HG03342 (cell line): ENCODE data around the gene LNPK.
"Not testable (repeated sequence)": the region's sequence is repeated elsewhere in the genome, so short reads cannot be mapped to it uniquely, and the experiment has no call there.

Experiments used
- ATAC-seq: cut with Tn5 transposase; IDR thresholded peaks from one replicate; pipeline ENCODE4 v1.9.1; 2021; ENCODE audit warnings: mild to moderate bottlenecking, moderate library complexity; ENCODE audit not compliant: unreplicated experiment

LNPK gene

DNA sequence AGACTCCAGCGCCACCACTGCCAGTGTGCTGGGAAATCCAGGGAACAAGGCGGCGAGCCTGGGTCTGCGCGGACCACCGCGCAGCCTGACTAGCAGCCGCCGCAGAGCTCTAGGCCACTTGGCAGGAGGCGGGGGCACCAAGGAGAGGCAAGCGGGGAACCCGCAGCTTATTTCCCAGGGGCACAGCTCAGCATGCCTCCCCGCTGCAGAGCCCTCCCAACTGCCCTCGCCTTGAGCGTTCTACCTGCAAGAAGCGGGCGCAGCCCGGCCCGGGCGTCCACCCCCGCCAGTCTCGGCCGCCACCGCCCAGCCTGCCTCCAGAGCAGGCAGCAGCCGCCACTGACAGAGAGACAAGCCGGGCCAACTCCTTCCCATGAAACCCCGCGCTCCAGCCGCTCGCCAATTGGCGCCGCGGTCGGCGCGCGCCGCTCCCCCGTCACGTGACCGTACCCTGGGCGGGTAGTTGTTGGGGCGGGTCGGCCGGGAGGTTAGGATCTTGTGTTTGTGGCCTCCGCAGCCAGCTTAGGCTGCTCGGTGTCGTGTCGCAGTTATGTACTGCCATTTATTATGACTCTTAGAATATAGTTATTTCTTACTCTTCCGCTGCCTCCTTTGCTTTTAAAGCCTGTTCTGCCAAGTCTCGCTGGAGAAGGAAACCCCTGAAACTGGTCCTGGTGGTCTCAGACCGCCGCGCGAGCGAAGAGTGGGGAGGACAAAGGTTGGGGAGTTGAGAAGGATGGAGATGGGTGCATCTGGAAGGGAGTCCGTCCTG, at the start of gene LNPK:
Gene LNPK, minus strand, starts transcription at position 352 of the 772 bp plus-strand sequence. CDS start 6,683 bp downstream, outside the sequence.
- ATAC-seq = peak; percentile 92

DNA sequence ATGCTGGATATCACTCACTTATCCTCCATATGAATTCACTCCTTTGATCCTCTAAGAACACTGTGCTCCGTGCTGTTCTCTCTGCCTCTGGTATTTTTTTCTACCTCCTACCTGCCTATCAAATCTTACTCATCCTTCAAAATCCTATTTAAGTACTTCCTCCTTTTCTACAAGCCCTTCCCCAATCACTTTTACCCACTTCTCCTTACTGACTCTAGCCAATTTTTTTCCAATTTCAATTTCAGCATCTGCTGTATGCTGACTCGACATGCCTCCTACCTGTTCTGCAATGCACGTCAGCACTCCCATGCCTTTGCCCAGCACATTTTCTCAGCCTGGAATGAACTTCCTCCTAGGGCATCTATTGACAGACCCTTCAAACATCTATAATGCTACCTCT, 37.3 kb upstream of the LNPK start:
- ATAC-seq = no peak

GRCh38 chr2:176038694-176039093, 36.6 kb upstream of the LNPK start:
- ATAC-seq = no peak

- no peak for ATAC-seq
These were observed 33.1 kb upstream of the LNPK start for GRCh38 chr2:176035013-176035691.

DNA sequence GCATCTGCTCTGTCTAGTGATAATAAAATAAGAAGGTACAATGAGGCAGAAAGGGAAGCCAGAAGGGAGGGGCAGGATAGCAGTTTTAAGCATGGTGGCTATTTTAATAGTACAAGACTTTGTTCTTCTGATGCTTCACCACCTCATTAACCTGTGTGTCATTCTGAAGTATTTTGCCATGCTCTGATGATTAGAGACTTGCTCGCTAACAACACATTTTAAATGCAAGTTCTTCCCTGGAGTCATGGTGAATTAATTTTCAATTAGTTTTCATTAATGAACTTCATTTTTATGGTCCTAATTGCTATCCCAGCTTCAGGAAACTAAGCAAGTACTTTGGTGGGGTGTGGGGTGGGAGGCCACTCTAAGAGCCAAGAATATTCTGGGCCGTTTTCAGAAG, 25.7 kb upstream of the LNPK start:
- no peak for ATAC-seq

- no peak for ATAC-seq
These were observed 23.9 kb upstream of the LNPK start for GRCh38 chr2:176025932-176026331.

DNA sequence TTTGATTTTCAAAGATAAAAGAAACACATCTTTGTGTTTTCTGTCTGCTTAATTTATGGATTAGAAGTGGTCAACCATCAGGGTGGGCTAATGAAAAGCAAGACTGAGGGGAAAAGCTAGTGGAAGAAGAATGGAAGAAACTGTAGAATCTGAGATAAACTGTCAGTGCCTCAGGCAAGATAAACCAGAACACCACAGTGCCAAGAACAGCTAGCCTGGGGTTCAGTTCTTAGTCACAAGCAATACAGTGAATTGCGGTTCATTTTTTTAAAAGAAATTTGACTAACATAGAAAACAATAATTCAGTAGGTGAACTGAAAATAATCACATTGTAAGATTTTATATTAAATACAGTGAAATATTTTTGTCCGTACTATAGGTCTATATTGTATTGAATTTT, 22.0 kb upstream of the LNPK start:
- ATAC-seq = no peak

DNA sequence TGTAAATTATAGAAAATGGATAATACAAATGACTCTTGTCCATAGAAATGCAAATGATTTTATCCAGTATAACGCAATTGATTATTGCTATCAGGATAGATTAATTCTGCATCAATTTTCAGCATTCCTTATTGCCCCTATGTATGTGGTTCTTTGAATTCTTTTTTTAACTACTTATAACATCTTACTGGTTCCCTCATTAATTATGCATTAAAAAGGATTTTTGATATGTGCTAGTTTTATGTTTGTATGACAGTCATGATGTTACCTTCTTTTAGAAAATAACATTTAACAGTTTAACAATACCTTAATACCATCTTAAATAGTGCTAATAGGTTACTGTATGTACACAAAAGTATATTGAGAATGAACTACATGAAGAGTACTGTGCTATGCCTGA, 20.0 kb upstream of the LNPK start:
- ATAC-seq = no peak

GRCh38 chr2:176020400-176020799, 18.3 kb upstream of the LNPK start:
- no peak for ATAC-seq

DNA sequence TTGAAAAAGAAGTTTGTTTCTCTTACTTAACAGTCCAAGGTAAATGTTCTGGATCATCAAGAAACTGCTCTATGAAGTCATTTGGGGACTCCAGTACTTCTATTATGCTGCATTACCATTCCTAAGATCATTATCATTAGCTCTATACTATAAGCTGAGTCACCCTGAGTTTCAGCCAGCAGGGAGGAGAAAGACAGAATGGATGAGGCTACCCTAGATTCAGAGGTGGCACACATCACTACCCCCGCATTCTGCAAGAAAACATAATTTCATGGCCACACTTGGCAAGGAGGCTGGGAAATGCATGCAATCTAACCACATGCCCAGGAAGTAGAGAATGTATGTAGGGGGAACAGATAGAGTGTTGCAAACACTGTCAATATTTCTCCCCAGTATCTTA, 16.6 kb upstream of the LNPK start:
- ATAC-seq = no peak

GRCh38 chr2:176009445-176009844, 7.4 kb upstream of the LNPK start:
- ATAC-seq = no peak

DNA sequence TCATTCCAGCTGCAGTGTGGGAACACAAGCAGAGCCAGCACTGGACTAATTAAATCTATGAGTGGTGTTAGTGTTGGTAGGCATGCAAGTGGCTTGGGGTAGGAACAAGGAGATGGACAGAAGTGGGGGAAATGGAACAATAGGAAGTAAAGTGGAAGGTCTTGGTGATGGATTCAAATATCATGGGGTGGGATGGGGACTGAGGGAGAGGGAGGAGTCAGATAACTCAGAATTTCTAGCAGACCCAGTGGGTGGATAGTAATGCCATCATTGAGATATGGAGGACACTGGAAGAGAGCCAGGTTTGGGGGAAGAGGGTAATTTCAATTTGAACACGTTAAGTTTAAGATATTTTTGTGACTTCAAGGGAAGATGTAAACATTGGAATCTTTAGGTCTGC, 2.9 kb upstream of the LNPK start:
- ATAC-seq = no peak

DNA sequence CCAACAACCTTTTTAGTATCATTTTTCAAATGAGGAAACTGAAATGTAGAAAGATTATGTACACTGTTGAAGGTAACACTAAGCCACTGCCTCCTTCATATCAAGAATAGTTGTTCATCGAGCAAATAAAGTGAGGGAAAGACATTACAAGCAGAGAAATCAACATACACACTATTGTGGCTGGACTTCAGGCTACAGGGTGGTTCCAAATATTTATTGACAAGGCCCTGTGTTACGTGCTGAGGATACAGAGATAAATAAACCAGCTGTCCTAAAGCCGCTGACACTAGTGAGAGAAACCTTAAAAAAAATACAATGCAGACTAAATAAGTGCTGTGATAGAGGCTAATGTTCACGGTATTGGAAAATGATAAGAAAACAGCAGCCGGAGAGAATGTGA, 1.9 kb upstream of the LNPK start:
- ATAC-seq = no peak

DNA sequence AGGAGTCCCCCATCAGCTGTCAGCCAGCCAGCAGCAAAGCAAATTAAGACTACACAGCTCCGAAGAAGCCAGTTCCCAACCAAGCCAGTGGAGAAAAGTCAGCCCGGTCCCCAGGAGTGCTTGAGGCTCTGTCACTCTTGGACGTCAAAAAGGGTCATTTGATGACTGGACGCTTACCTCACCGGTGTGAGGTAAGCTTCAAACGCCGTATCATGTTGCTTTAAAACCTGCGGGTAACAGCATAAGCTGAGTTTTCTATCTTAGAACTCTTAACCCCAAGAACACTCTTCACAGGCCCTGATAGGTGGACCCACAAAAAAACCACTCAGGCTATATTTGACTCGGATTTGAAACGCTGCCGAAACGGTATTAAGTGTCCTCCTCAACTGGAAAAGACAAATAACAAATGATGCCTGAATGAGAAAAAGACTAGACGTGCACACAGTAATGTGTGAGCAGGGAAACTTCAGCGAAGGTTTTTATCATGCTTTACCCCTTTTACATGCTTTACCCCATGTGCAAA, 682 bp upstream of the LNPK start:
- ATAC-seq = no peak

- ATAC-seq = peak; percentile 45
These were observed 669 bp downstream of the LNPK start for GRCh38 chr2:176001281-176001915.

- no peak for ATAC-seq
These were observed 2.7 kb downstream of the LNPK start for GRCh38 chr2:175999283-175999819.

DNA sequence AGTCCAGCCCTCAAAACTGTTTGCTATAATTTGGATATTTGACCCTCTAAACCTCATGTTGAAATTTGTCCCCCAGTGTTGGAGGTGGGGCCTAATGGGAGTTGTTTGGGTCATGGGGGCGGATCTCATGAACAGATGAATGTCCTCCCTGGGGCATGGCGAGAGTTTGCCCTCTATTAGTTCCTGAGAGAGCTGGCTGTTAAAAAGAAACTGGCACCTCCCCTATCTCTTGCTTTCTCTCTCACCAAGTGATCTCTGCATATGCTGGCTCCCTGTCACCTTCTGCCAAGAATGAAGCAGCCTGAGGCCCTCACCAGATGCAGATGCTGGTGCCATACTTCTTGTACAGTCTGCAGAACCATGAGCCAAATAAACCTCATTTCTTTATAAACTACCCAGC, 12.0 kb downstream of the LNPK start:
- ATAC-seq = no peak

GRCh38 chr2:175987126-175987525, 14.9 kb downstream of the LNPK start:
- not testable (repeated sequence) for ATAC-seq

- ATAC-seq = no peak
These were observed 17.2 kb downstream of the LNPK start for GRCh38 chr2:175984846-175985245.

GRCh38 chr2:175981551-175981950, 20.5 kb downstream of the LNPK start:
- no peak for ATAC-seq

DNA sequence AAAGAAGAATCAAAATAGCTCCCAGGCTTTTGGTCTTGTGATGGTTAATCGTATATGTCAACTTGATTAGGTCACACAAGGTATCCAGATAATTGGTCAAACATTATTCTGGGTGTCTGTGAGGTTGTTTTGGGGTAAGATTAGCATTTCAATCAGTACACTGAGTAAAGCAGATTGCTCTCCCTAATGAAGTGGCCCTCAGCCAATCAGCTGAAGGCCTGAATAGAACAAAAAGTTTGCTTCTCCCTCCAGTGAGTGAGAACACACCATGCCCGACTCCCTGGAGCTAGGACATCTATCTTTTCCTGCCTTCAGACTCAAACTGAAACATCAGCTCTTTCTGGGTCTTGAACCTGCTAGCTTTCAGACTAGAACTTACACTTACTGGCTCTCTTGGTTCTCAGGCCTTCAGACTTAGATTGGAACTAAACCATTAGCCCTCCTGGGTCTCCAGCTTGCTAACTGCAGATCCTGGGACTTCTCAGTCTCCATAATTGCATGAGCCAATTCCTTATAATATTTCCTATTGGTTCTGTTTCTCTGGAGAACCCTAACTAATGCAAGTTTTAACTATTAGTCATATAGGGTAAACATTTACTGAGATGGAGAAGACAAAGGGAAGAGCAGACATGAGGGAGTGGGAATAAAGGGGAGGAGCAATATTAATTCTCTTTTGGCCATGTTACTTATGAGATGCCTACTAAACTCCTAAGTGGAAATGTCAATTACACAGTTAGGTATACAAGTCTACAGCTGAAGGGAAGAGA, 25.5 kb downstream of the LNPK start:
- no peak for ATAC-seq
